Omental fat pad (tissue), 4 donors: Measurements from ENCODE around the gene NPAS3. TPM values are rescaled to one million over a fixed set of nuclear protein-coding genes. Genes with fewer than 3 reads are reported as not detected.

Experiments
- ATAC-seq: fragments of 150-250 bp; one replicate; pipeline ENCODE4 v1.9.1; 2016; ENCODE audit warnings: mild to moderate bottlenecking, moderate library complexity; ENCODE audit not compliant: low FRiP score
- DNase-seq: peaks from one replicate; pipeline ENCODE4 v3.0.0-alpha.2; 2019; ENCODE audit warnings: low spot score
- CTCF ChIP-seq, 3 donors: fragments of 450-650 bp; IDR thresholded peaks; one replicate each; pipeline ENCODE4 v1.5.1; 2016 to 2017; ENCODE audit warnings: antibody characterized with exemption in 3 of 3, mild to moderate bottlenecking in 3 of 3, moderate library complexity in 2 of 3
- total RNA-seq, 4 donors: library from RNA; depleted of rRNA; stranded (reverse); fragments of >200 nt; gene quantifications; one replicate each; pipeline ENCODE4 v1.1.0, GENCODE V29; 2016

The NPAS3 gene
- total RNA-seq, 4 donors from 2014 or later = 0.79 to 6.0 (median 2.5) TPM

- DNase-seq (no peak), ATAC-seq (no peak)
- TF ChIP-seq CTCF (IDR thresholded peaks at IDR 0.05) = no peak
These were observed 629.1 kb downstream of the NPAS3 start for GRCh38 chr14:33567731-33568130.

- no peak for DNase-seq
- TF ChIP-seq CTCF (IDR thresholded peaks at IDR 0.05) = no peak
- ATAC-seq = no peak
These were observed 630.4 kb downstream of the NPAS3 start for GRCh38 chr14:33568935-33569579.

GRCh38 chr14:33569821-33570687 is 631.4 kb downstream of the NPAS3 start:
- TF ChIP-seq CTCF (IDR thresholded peaks at IDR 0.05) = no peak
- DNase-seq (no peak), ATAC-seq (no peak)

- DNase-seq = no peak
These were observed 632.1 kb downstream of the NPAS3 start for GRCh38 chr14:33570694-33571310.

GRCh38 chr14:33573301-33573880 is 634.7 kb downstream of the NPAS3 start:
- TF ChIP-seq CTCF (IDR thresholded peaks at IDR 0.05) = no peak

More at GRCh38 chr14:33570694-33571310, 632.1 kb downstream of the NPAS3 start:
- no peak for TF ChIP-seq CTCF (IDR thresholded peaks at IDR 0.05)
- ATAC-seq = no peak

GRCh38 chr14:33576014-33576413 is 637.3 kb downstream of the NPAS3 start:
- no peak for TF ChIP-seq CTCF (IDR thresholded peaks at IDR 0.05)
- DNase-seq = no peak
- no peak for ATAC-seq

More at GRCh38 chr14:33573301-33573880, 634.7 kb downstream of the NPAS3 start:
- DNase-seq (no peak), ATAC-seq (no peak)
